GM18508 (cell line): ENCODE measurements around the gene FGD2.
"Not testable (repeated sequence)": the region's sequence is repeated elsewhere in the genome, so short reads cannot be mapped to it uniquely, and the experiment has no call there.

ENCODE experiments used
- ATAC-seq: cut with Tn5 transposase; IDR thresholded peaks from one replicate; pipeline ENCODE4 v1.9.1; 2021; ENCODE audit warnings: moderate number of reproducible peaks; ENCODE audit not compliant: insufficient read depth, unreplicated experiment

The FGD2 gene

GRCh38 chr6:37033819-37034795, 28.7 kb downstream of the FGD2 start:
- no peak for ATAC-seq

- no peak for ATAC-seq
Measured at GRCh38 chr6:37036146-37036545, 30.7 kb downstream of the FGD2 start.

GRCh38 chr6:37038292-37039198, 33.1 kb downstream of the FGD2 start:
- no peak for ATAC-seq

- ATAC-seq, result no peak
Measured at GRCh38 chr6:37039958-37040357, 34.5 kb downstream of the FGD2 start.

GRCh38 chr6:37041521-37041920, 36.1 kb downstream of the FGD2 start:
- ATAC-seq, result no peak

- ATAC-seq, result no peak
Measured at GRCh38 chr6:37042150-37042549, 36.7 kb downstream of the FGD2 start.

GRCh38 chr6:37043091-37043490, 37.6 kb downstream of the FGD2 start:
- ATAC-seq, result not testable (repeated sequence)

- ATAC-seq, result no peak
Measured at GRCh38 chr6:37047346-37047688, 41.9 kb downstream of the FGD2 start.

GRCh38 chr6:37047689-37048402, 42.4 kb downstream of the FGD2 start:
- no peak for ATAC-seq

- ATAC-seq, result no peak
Measured at GRCh38 chr6:37048403-37048850, 43.0 kb downstream of the FGD2 start.

GRCh38 chr6:37048851-37049757, 43.6 kb downstream of the FGD2 start:
- no peak for ATAC-seq

- no peak for ATAC-seq
Measured at GRCh38 chr6:37049758-37050044, 44.2 kb downstream of the FGD2 start.

GRCh38 chr6:37050045-37050853, 44.8 kb downstream of the FGD2 start:
- no peak for ATAC-seq

- no peak for ATAC-seq
Measured at GRCh38 chr6:37050854-37051137, 45.3 kb downstream of the FGD2 start.

GRCh38 chr6:37051138-37052026, 45.9 kb downstream of the FGD2 start:
- no peak for ATAC-seq

GRCh38 chr6:37052027-37052628, 46.7 kb downstream of the FGD2 start:
- no peak for ATAC-seq

GRCh38 chr6:37053683-37054082, 48.2 kb downstream of the FGD2 start:
- no peak for ATAC-seq

GRCh38 chr6:37054171-37054570, 48.7 kb downstream of the FGD2 start:
- no peak for ATAC-seq
